WTC11 (cell line): ENCODE results near the gene TTLL4. TPM values are rescaled to one million over a fixed set of nuclear protein-coding genes. Genes with fewer than 3 reads are reported as not detected.

ENCODE experiments used
- ATAC-seq: fragments of 200-7000 bp; cut with Tn5 transposase; 2 replicates; pipeline ENCODE4 v1.10.0; 2021; ENCODE audit warnings: mild to moderate bottlenecking, moderate library complexity
- CTCF ChIA-PET: fragments of 300-600 bp; sonication (Branson Sonifier 250); formaldehyde crosslinking; loops from one replicate; lab custom pipeline; 2021; ENCODE audit warnings: antibody characterized with exemption; lab: Charles Lee
- POLR2A ChIA-PET: fragments of 350-600 bp; sonication (Branson Sonifier 250); formaldehyde crosslinking; loops from one replicate; lab custom pipeline; 2021; ENCODE audit warnings: antibody characterized with exemption; lab: Charles Lee
- DNase-seq: peaks from one replicate; pipeline ENCODE4 v3.0.0; 2021; ENCODE audit warnings: low spot score
- H3K27ac Mint-ChIP-seq: 2 replicates; pipeline ENCODE4 v1.8.0; 2021; ENCODE audit warnings: mixed read lengths
- H3K27me3 Mint-ChIP-seq: 2 replicates; pipeline ENCODE4 v1.8.0; 2021; ENCODE audit warnings: low read depth, mild to moderate bottlenecking, moderate library complexity, mixed read lengths
- H3K36me3 Mint-ChIP-seq: 2 replicates; pipeline ENCODE4 v1.8.0; 2021; ENCODE audit warnings: mixed read lengths
- H3K4me1 Mint-ChIP-seq: 2 replicates; pipeline ENCODE4 v1.8.0; 2022; ENCODE audit warnings: mixed read lengths
- H3K4me3 Mint-ChIP-seq: 2 replicates; pipeline ENCODE4 v1.8.0; 2021; ENCODE audit warnings: mild to moderate bottlenecking, moderate library complexity, mixed read lengths
- H3K9me3 Mint-ChIP-seq: 2 replicates; pipeline ENCODE4 v1.8.0; 2021; ENCODE audit warnings: mixed read lengths
- AR ChIP-seq: fragments of 250-450 bp; sonication (Bioruptor Pico); IDR thresholded peaks from 2 replicates; pipeline ENCODE4 v1.9.0; 2021; ENCODE audit warnings: mild to moderate bottlenecking
- CBFB ChIP-seq: sonication (generic); formaldehyde crosslinking; IDR thresholded peaks from 2 replicates; pipeline ENCODE4 v1.8.1; 2022; ENCODE audit warnings: mild to moderate bottlenecking, low read depth, missing genetic modification reagents
- CDX4 ChIP-seq: fragments of 250-450 bp; sonication (Bioruptor Pico); IDR thresholded peaks from 2 replicates; pipeline ENCODE4 v1.9.0; 2021; ENCODE audit warnings: moderate library complexity, mild to moderate bottlenecking, inconsistent platforms, borderline replicate concordance
- CREM ChIP-seq: sonication (generic); formaldehyde crosslinking; IDR thresholded peaks from 2 replicates; pipeline ENCODE4 v1.8.1; 2022; ENCODE audit warnings: mild to moderate bottlenecking, missing genetic modification reagents, moderate library complexity
- ESRRA ChIP-seq: sonication (generic); formaldehyde crosslinking; IDR thresholded peaks from 2 replicates; pipeline ENCODE4 v1.8.1; 2022; ENCODE audit warnings: mild to moderate bottlenecking, missing genetic modification reagents, borderline replicate concordance
- FOXK1 ChIP-seq: sonication (generic); formaldehyde crosslinking; IDR thresholded peaks from 2 replicates; pipeline ENCODE4 v1.8.0; 2022; ENCODE audit warnings: mild to moderate bottlenecking, moderate library complexity, missing genetic modification reagents
- HMGXB4 ChIP-seq: sonication (generic); formaldehyde crosslinking; IDR thresholded peaks from 2 replicates; pipeline ENCODE4 v1.8.1; 2023; ENCODE audit warnings: mild to moderate bottlenecking, moderate library complexity, missing genetic modification reagents
- JAZF1 ChIP-seq: fragments of 250-450 bp; sonication (Bioruptor Pico); IDR thresholded peaks from 2 replicates; pipeline ENCODE4 v1.9.0; 2021; ENCODE audit warnings: moderate library complexity, mild to moderate bottlenecking, inconsistent platforms
- NFYB ChIP-seq: sonication (generic); formaldehyde crosslinking; conservative IDR thresholded peaks from 2 replicates; pipeline ENCODE4 v1.8.0; 2022; ENCODE audit warnings: low read depth, missing genetic modification reagents
- NR1H2 ChIP-seq: sonication (generic); formaldehyde crosslinking; IDR thresholded peaks from 2 replicates; pipeline ENCODE4 v1.9.0; 2021; ENCODE audit warnings: mild to moderate bottlenecking, moderate library complexity, missing genetic modification reagents
- PREB ChIP-seq: sonication (generic); formaldehyde crosslinking; IDR thresholded peaks from 2 replicates; pipeline ENCODE4 v1.8.1; 2022; ENCODE audit warnings: mild to moderate bottlenecking, missing genetic modification reagents, moderate library complexity, borderline replicate concordance
- RELA ChIP-seq: sonication (generic); formaldehyde crosslinking; IDR thresholded peaks from 2 replicates; pipeline ENCODE4 v1.8.1; 2022; ENCODE audit warnings: missing genetic modification reagents, mild to moderate bottlenecking, borderline replicate concordance
- SMAD3 ChIP-seq: sonication (generic); formaldehyde crosslinking; IDR thresholded peaks from 2 replicates; pipeline ENCODE4 v1.8.0; 2022; ENCODE audit warnings: missing genetic modification reagents, mild to moderate bottlenecking, borderline replicate concordance
- SOX15 ChIP-seq: fragments of 250-450 bp; sonication (Bioruptor Pico); IDR thresholded peaks from 2 replicates; pipeline ENCODE4 v1.9.0; 2021; ENCODE audit warnings: mild to moderate bottlenecking
- TP53 ChIP-seq: sonication (generic); formaldehyde crosslinking; IDR thresholded peaks from 2 replicates; pipeline ENCODE4 v1.8.1; 2023; ENCODE audit warnings: mild to moderate bottlenecking, missing genetic modification reagents
- ZNF317 ChIP-seq: sonication (generic); formaldehyde crosslinking; IDR thresholded peaks from 2 replicates; pipeline ENCODE4 v1.8.1; 2023; ENCODE audit warnings: low read depth, mild to moderate bottlenecking, moderate library complexity, missing genetic modification reagents, borderline replicate concordance
- total RNA-seq: library from RNA; stranded (reverse); gene quantifications from 3 replicates; pipeline ENCODE4 v1.2.3, GENCODE V29; 2021
- TF ChIP-seq, protein P1 (sequence below): fragments of 250-450 bp; sonication (Bioruptor Pico); IDR thresholded peaks from 2 replicates; pipeline ENCODE4 v1.8.0; 2021; ENCODE audit warnings: mild to moderate bottlenecking
- TF ChIP-seq, protein P2 (sequence below): fragments of 250-450 bp; sonication (Bioruptor Pico); conservative IDR thresholded peaks from 2 replicates; pipeline ENCODE4 v1.9.0; 2021; ENCODE audit warnings: mild to moderate bottlenecking
- TF ChIP-seq, protein P3 (sequence below): fragments of 250-450 bp; sonication (Bioruptor Pico); IDR thresholded peaks from 2 replicates; pipeline ENCODE4 v2.1.2; 2022; ENCODE audit warnings: mild to moderate bottlenecking, moderate library complexity
- TF ChIP-seq, protein P4 (sequence below): sonication (generic); formaldehyde crosslinking; IDR thresholded peaks from 2 replicates; pipeline ENCODE4 v1.8.0; 2022; ENCODE audit warnings: mild to moderate bottlenecking, missing genetic modification reagents

The TTLL4 gene
- total RNA-seq, 1 experiment from 2014 or later: 87.4 TPM

- Mint-ChIP-seq H3K4me1 (peaks cover 43% of the 10 kb centered on the region), H3K4me3 (no peak overlapping the region), H3K9me3 (peaks cover 12% of the 10 kb centered on the region), H3K36me3 (peaks cover 22% of the 10 kb centered on the region), H3K27me3 (no peaks in the 10 kb centered on the region; the same call in 1 of the 2 replicates), H3K27ac (no peak overlapping the region)
- ChIA-PET CTCF (interaction anchor here (0.8 to 3.5 kb wide), 5 partner anchors 11 to 259 kb away, joined by 3 to 30 read pairs (median 4); partner anchors contain the start of gene TTLL4), POLR2A (no interaction called here)
- no peak for DNase-seq
- ATAC-seq: no peak
- TF ChIP-seq CBFB: no peak
- TF ChIP-seq CDX4 (CRISPR knock-in tag): no peak
- TF ChIP-seq FOXK1 (CRISPR knock-in tag): no peak
- no peak for TF ChIP-seq JAZF1 (CRISPR knock-in tag)
- TF ChIP-seq, protein P1, sequence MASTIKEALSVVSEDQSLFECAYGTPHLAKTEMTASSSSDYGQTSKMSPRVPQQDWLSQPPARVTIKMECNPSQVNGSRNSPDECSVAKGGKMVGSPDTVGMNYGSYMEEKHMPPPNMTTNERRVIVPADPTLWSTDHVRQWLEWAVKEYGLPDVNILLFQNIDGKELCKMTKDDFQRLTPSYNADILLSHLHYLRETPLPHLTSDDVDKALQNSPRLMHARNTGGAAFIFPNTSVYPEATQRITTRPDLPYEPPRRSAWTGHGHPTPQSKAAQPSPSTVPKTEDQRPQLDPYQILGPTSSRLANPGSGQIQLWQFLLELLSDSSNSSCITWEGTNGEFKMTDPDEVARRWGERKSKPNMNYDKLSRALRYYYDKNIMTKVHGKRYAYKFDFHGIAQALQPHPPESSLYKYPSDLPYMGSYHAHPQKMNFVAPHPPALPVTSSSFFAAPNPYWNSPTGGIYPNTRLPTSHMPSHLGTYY (CRISPR knock-in tag): no peak
- TF ChIP-seq RELA (CRISPR knock-in tag): no peak
- no peak for TF ChIP-seq TP53 (CRISPR knock-in tag)
- TF ChIP-seq, protein P2, sequence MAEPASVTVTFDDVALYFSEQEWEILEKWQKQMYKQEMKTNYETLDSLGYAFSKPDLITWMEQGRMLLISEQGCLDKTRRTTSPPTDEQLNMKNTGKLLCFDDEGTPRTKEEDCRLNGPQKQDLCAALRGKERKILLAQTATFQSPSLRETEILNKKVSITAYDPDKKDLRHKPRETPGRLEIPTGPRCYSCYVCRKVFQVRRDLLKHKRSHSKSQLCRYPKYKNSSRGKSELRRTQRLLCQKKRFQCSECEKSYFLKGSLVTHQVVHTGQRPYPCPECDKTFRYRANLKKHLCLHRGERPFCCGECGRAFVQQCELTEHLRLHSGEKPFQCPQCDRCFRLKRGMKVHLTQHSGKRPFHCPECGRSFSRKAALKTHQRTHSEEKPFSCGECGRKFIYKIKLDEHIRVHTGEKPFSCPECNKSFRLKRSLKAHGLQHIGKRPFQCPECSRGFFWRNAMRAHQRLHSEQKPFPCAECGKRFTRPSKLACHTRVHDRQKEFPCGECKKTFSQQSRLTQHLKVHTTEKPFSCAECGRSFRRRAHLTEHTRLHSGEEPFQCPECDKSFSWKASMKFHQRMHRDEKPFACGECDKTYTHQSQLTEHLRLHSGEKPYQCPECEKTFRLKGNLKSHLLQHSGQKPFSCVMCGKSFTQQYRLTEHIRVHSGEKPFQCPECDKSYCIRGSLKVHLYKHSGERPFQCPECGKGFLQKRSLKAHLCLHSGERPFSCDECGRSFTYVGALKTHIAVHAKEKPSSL (CRISPR knock-in tag): no peak
- TF ChIP-seq HMGXB4: no peak
- no peak for TF ChIP-seq NFYB
- TF ChIP-seq, protein P3, sequence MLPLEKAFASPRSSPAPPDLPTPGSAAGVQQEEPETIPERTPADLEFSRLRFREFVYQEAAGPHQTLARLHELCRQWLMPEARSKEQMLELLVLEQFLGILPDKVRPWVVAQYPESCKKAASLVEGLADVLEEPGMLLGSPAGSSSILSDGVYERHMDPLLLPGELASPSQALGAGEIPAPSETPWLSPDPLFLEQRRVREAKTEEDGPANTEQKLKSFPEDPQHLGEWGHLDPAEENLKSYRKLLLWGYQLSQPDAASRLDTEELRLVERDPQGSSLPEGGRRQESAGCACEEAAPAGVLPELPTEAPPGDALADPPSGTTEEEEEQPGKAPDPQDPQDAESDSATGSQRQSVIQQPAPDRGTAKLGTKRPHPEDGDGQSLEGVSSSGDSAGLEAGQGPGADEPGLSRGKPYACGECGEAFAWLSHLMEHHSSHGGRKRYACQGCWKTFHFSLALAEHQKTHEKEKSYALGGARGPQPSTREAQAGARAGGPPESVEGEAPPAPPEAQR (CRISPR knock-in tag): no peak
- no peak for TF ChIP-seq PREB
- TF ChIP-seq ESRRA (CRISPR knock-in tag): no peak
- TF ChIP-seq NR1H2 (CRISPR knock-in tag): no peak
- TF ChIP-seq AR (CRISPR knock-in tag): no peak
- no peak for TF ChIP-seq ZNF317 (CRISPR knock-in tag)
- no peak for TF ChIP-seq SMAD3 (CRISPR knock-in tag)
- TF ChIP-seq, protein P4, sequence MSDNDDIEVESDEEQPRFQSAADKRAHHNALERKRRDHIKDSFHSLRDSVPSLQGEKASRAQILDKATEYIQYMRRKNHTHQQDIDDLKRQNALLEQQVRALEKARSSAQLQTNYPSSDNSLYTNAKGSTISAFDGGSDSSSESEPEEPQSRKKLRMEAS (CRISPR knock-in tag): no peak
- no peak for TF ChIP-seq SOX15 (CRISPR knock-in tag)
- TF ChIP-seq CREM (CRISPR knock-in tag): no peak
Measured at GRCh38 chr2:218721488-218721887, 10.9 kb downstream of the TTLL4 start.
